Measurements from ENCODE around the gene PRKCA.

The PRKCA gene

DNA sequence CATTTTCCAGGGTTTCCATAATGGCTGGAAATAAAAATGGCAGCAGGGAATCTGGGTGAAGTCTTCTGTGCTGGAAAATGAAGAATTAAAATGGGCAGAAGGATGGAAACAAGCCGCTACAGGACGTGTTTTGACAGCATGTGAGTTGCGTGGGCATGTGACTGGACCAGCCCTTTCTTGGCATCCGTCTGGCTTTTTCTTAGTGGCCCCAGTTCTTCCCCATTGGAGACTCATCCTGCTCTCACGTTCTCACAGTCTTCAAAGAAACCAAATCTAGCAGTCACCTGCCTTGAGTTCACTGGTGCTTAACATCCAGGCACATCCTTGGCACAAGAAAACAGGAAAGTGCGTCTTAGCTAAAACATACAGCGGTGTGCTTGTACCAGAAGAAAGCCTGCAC is 352.4 kb downstream of the PRKCA start:
- FAIRE-seq, result no peak
- DNase-seq (ENCODE audit: insufficient read length), result no peak

DNA sequence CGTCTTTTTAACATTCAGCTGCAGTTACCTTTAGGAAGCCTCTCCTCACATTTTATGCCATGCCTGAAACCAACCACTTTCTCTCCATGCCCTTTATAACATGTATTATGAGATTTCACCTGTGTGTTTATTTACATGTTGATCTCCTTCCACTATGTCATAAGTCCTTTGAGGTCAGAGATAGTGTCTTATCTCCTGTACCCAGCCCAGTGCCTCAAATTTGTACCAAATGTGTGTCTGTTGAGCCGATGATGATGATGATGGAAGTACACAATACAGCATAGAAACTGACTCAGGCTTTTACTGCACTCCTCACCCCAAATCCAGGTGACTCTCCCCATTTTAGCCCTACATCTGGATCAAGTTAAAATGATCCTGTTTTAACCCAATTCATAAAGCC is 353.0 kb downstream of the PRKCA start:
- DNase-seq (ENCODE audit: insufficient read length), result no peak
- no peak for FAIRE-seq
- TF ChIP-seq POLR2AphosphoS5 (IDR thresholded peaks at IDR 0.05; ENCODE audit: low read depth, low read length) (no peak), TAF1 (IDR thresholded peaks at IDR 0.05; ENCODE audit: borderline replicate concordance, low read depth, low read length) (no peak), POLR2A (IDR thresholded peaks at IDR 0.05; ENCODE audit: low read depth, low read length) (no peak)

More for the DNA sequence above, 352.4 kb downstream of the PRKCA start:
- TF ChIP-seq TAF1 (IDR thresholded peaks at IDR 0.05; ENCODE audit: borderline replicate concordance, low read depth, low read length) (no peak), POLR2AphosphoS5 (IDR thresholded peaks at IDR 0.05; ENCODE audit: low read depth, low read length) (no peak), POLR2A (IDR thresholded peaks at IDR 0.05; ENCODE audit: low read depth, low read length) (no peak)

DNA sequence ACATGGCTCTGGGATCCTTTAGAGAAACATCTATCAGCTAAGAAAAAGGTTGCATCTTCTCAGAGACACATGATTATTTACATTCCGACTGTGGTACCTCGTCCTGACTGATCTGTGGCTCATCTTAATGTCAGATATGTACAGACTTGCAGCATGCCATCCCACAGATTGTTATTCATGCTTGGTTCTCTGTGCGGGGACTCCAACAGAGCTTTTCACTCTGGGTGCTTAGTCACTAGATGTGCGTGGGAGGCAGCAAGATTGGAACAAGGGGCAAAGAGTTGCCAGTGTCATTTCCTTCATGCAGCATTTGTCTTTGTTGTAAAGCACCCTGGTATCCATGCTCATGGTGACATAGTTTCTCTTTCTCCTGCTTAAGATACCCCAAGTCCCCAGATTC is 353.4 kb downstream of the PRKCA start:
- no peak for FAIRE-seq
- no peak for DNase-seq (ENCODE audit: insufficient read length)
- TF ChIP-seq POLR2A (IDR thresholded peaks at IDR 0.05; ENCODE audit: low read depth, low read length) (no peak), TAF1 (IDR thresholded peaks at IDR 0.05; ENCODE audit: borderline replicate concordance, low read depth, low read length) (no peak)

DNA sequence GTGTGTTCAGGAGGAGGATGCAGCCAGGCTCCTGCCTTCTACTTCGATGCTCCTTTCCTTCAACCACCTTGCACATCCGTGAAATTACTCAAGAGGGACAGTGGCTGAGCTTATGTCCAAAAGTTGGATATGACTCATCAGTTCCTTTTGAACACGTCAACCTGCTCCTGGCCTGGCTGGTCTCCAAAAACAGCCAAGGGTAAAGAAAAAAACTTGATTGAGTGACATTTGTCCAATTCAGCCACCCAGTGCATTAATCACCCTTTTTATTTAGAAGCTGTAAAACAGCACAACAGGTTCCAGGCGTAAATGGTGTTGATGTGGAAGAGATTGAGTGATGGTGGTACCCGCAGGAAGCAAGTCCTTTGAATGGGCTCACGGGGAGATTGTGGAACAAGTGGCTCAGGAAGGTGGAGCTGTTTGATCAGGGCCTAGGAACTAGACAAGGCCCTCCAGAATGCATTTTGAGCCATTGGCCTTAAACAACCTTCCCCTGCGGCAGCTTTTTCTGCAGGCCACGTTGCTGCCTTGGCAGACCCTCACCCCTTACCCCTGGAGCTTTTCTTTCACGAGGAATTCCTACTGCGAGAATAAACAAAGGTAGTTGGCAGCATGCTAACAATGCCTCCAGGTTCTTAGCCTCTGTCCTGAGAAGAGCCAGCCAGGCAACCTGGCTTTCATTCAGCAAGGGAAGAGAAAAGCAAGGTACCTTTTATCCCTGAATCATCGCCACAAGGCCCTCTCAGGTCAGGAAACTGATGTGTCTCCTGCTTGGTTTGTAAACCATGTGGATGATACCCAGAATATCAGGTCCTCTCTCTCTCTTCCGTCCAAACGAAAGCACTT is 359.2 kb downstream of the PRKCA start:
- FAIRE-seq (no peak), DNase-seq (ENCODE audit: insufficient read length) (no peak)
- TF ChIP-seq TAF1 (IDR thresholded peaks at IDR 0.05; ENCODE audit: borderline replicate concordance, low read depth, low read length) (no peak), POLR2AphosphoS5 (IDR thresholded peaks at IDR 0.05; ENCODE audit: low read depth, low read length) (no peak), POLR2A (IDR thresholded peaks at IDR 0.05; ENCODE audit: low read depth, low read length) (no peak)

DNA sequence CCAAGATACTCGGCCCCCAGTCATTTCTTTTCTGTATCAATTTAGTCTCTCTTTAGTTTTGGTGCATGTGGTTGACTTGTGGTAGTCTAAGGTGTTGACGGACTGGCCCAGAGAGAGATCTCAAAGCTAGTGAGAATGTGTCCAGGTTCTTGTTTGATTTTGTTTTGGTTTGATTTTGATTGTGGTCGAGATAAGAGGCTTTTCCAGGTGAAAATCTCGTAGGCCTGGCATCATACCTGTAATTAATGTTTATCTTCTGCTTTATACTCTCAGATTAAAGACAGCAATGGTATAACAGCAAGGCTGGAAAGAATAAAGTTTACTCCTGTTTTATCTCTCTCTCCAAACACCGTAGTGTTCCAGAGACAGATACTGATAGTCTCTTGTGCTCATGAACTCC is 360.1 kb downstream of the PRKCA start:
- FAIRE-seq, result no peak

DNA sequence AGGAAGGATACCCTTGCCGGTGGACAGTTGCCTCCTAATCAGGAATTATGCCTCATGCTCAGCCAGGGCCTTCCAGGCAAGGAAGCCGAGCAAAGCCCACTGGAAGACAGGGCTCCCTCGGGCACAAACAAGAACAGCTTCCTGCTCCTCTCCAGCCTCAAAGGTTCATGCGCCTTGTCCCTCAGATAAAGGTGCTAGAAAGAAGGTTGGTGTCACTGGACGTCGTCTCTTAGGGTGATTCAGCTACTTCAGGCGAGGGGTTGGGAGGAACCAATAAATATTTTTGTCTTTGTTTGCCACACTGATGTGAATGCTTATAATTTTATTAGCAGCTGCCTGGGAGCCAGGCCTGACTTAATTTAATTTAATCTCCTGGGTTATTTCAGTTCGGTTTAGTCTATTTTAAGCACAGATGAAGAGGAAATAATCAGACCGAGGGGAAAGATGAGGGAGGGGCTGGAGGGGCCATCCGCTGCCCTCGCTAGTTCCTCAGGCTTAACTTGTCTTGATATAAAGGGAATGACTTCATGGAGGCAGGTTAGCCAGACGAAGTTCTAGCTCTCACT is 360.7 kb downstream of the PRKCA start:
- TF ChIP-seq TAF1 (IDR thresholded peaks at IDR 0.05; ENCODE audit: borderline replicate concordance, low read depth, low read length) (no peak), POLR2A (IDR thresholded peaks at IDR 0.05; ENCODE audit: low read depth, low read length) (no peak), POLR2AphosphoS5 (IDR thresholded peaks at IDR 0.05; ENCODE audit: low read depth, low read length) (no peak)
- DNase-seq (ENCODE audit: insufficient read length) (no peak), FAIRE-seq (no peak)

More for the DNA sequence above, 360.1 kb downstream of the PRKCA start:
- no peak for DNase-seq (ENCODE audit: insufficient read length)
- TF ChIP-seq POLR2A (IDR thresholded peaks at IDR 0.05; ENCODE audit: low read depth, low read length) (no peak), TAF1 (IDR thresholded peaks at IDR 0.05; ENCODE audit: borderline replicate concordance, low read depth, low read length) (no peak), POLR2AphosphoS5 (IDR thresholded peaks at IDR 0.05; ENCODE audit: low read depth, low read length) (no peak)

DNA sequence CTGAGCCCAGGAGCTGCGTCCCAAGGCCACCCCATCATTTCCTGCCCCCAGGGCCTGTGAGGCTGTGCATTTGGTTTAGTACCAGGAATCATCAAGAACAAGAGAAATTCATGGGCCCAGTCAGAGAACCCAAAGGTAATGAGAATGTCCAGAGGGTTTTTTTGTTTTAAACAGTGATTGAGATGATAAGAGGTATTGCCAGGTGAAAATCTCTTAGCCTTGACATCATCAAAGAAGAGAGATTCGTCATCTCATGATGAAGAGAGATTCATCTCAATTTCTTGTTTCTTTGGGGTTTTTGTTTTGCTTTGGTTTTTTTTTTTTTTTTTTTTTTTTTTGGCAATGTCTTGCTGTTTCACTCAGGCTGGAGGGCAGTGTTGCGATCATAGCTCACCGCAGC is 361.9 kb downstream of the PRKCA start:
- TF ChIP-seq POLR2AphosphoS5 (IDR thresholded peaks at IDR 0.05; ENCODE audit: low read depth, low read length), result no peak
- no peak for TF ChIP-seq TAF1 (IDR thresholded peaks at IDR 0.05; ENCODE audit: borderline replicate concordance, low read depth, low read length)
- no peak for TF ChIP-seq POLR2A (IDR thresholded peaks at IDR 0.05; ENCODE audit: low read depth, low read length)
- FAIRE-seq (no peak), DNase-seq (ENCODE audit: insufficient read length) (no peak)

DNA sequence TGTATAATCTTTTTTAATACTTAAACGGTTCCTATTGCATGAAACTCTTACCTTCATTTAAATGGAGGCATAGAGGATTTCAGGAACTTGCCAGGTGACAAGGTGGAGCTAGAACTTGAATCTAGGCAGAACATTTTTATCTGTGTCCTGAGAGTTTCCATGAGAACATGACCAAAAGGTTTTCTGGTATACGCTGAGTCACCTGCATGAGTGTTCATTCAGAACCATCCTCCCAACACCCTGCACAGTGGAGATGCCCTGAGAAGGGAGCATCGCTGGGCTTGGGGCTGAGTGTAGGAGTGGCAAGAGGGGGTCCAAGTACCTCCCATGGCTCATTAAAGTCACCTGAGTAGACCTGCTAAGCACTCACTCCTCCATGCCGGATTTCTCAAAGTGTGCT is 362.8 kb downstream of the PRKCA start:
- FAIRE-seq, result no peak
- DNase-seq (ENCODE audit: insufficient read length), result no peak
- TF ChIP-seq POLR2A (IDR thresholded peaks at IDR 0.05; ENCODE audit: low read depth, low read length) (no peak), POLR2AphosphoS5 (IDR thresholded peaks at IDR 0.05; ENCODE audit: low read depth, low read length) (no peak), TAF1 (IDR thresholded peaks at IDR 0.05; ENCODE audit: borderline replicate concordance, low read depth, low read length) (no peak)

DNA sequence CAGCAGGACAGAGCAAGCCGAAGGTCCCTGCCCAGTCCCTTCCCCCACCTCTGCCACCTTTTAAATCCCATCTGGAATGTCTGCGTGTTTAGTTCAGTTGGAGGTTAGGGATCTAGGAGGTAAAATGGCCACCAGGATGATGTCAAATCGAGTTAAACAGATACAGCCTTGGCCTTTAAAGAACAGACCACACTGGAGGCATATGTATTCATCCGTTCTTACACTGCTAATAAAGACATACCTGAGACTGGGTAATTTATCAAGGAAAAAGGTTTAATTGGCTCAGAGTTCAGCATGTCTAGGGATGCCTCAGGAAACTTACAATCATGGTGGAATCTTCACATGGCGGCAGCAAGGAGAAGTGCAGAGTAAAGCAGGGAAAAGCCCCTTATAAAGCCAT is 364.7 kb downstream of the PRKCA start:
- DNase-seq (ENCODE audit: insufficient read length), result no peak
- FAIRE-seq, result no peak
- TF ChIP-seq POLR2A (IDR thresholded peaks at IDR 0.05; ENCODE audit: low read depth, low read length) (no peak), TAF1 (IDR thresholded peaks at IDR 0.05; ENCODE audit: borderline replicate concordance, low read depth, low read length) (no peak), POLR2AphosphoS5 (IDR thresholded peaks at IDR 0.05; ENCODE audit: low read depth, low read length) (no peak)

DNA sequence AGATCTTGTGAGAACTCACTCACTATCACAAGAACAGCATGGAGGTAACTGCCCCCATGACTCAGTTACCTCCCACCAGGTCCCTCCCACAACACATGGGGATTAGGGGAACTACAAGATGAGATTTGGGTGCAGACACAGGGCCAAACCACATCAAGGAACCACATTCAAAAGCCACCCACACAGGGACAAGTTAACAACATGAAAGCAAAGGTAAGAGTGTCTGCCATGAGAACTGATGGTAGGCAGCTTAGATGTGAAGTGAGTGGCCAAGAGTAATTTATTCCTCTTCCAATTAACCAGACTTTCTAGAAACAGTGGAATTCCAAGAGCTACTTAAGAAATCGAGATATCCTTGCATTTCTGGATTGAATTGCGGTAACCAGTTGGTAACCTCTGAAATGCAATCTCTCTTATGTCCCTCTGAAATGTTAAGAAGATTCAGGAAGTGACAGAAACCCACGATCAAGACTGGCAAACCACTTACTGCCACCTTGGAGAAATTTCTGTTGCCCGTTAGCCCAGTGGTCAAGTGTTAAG is 365.1 kb downstream of the PRKCA start:
- TF ChIP-seq POLR2AphosphoS5 (IDR thresholded peaks at IDR 0.05; ENCODE audit: low read depth, low read length) (no peak), TAF1 (IDR thresholded peaks at IDR 0.05; ENCODE audit: borderline replicate concordance, low read depth, low read length) (no peak), POLR2A (IDR thresholded peaks at IDR 0.05; ENCODE audit: low read depth, low read length) (no peak)
- no peak for DNase-seq (ENCODE audit: insufficient read length)
- no peak for FAIRE-seq

DNA sequence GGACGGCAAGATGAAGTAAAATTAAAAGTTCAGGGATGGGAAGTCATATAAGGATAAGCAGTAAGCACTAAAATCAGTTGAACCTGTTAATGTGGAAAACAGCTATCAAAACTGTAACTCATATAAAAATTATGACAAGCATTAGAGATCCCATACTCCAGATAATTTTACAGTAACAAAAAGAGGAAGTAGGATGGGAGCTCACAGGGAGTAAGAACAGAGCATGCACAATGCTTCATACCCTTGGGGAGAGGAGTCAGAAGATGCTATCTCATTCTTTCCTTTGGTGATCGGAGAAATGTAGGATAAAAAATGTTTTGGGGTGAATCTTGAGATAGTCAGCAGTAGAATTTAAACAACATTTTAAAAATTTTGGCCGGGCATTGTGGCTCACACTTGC is 367.8 kb downstream of the PRKCA start:
- DNase-seq (ENCODE audit: insufficient read length) (no peak), FAIRE-seq (no peak)
- TF ChIP-seq POLR2A (IDR thresholded peaks at IDR 0.05; ENCODE audit: low read depth, low read length) (no peak), TAF1 (IDR thresholded peaks at IDR 0.05; ENCODE audit: borderline replicate concordance, low read depth, low read length) (no peak), POLR2AphosphoS5 (IDR thresholded peaks at IDR 0.05; ENCODE audit: low read depth, low read length) (no peak)

DNA sequence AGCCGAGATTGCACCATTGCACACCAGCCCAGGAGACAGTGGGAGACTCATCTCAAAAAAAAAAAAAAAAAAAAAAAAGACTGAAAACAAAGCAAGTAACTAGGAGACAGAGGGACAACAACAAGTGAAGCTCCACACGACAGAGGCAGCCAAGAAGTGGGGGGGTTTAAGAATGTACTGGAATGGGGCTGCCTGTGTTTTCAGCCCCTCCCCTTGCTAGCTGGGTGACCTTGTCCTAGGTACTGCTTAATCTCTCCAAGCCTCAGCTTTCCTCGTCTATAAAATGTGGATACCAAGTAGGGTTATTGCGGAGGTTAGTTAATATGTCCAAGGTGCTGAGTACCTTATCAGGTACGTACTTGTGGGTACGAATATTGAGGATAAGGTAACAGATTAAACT is 368.7 kb downstream of the PRKCA start:
- DNase-seq (ENCODE audit: insufficient read length), result no peak
- TF ChIP-seq TAF1 (IDR thresholded peaks at IDR 0.05; ENCODE audit: borderline replicate concordance, low read depth, low read length) (no peak), POLR2A (IDR thresholded peaks at IDR 0.05; ENCODE audit: low read depth, low read length) (no peak), POLR2AphosphoS5 (IDR thresholded peaks at IDR 0.05; ENCODE audit: low read depth, low read length) (no peak)
- no peak for FAIRE-seq
